ENCODE results near the gene NDUFA3. TPM values are rescaled to one million over a fixed set of nuclear protein-coding genes. Genes with fewer than 3 reads are reported as not detected.

Gene NDUFA3
- total and polyA plus RNA-seq, 2 of the 13 experiments (the other 11 are each of a cell fraction or from before 2014, with no cell fraction given), result 31.6 to 75.4 TPM

- FAIRE-seq (no peak), DNase-seq (ENCODE audit: low spot score) (no peak), ATAC-seq (no peak)
- Histone ChIP-seq H3K4me3 (replicated peaks in 1 of 3; ENCODE audit: insufficient read depth in 1 of 3, low read depth in 2 of 3, low read length in 3 of 3) (no peak overlapping the region), H3K9ac (ENCODE audit: insufficient read depth, low read depth, low read length) (no peak overlapping the region), H3K27me3 (ENCODE audit: control insufficient read depth in 1 of 2, insufficient read depth in 2 of 2, low read length in 2 of 2) (no peaks in the 10 kb centered on the region; a peak in 1 of 5 replicates), H3K79me2 (ENCODE audit: insufficient read depth, low read length) (peaks cover 13% of the 10 kb centered on the region), H3K27ac (ENCODE audit: extremely low read length, insufficient read depth, low read length) (no peak overlapping the region), H3K4me1 (ENCODE audit: insufficient read depth, low read length) (peaks cover 13% of the 10 kb centered on the region), H4K20me1 (ENCODE audit: insufficient read depth, low read length) (no peaks in the 10 kb centered on the region), H2AFZ (ENCODE audit: low read length) (no peak overlapping the region), H3K4me2 (ENCODE audit: low read depth, low read length) (no peak overlapping the region), H3K36me3 (replicated peaks in 1 of 2; ENCODE audit: control insufficient read depth in 1 of 2, insufficient read depth in 2 of 2, low read length in 2 of 2) (peaks cover 21 to 64% of the 10 kb centered on the region in 2 experiments), H3K9me3 (ENCODE audit: low read length) (no peaks in the 10 kb centered on the region)
- CTCF ChIA-PET (ENCODE audit: low intra/inter-chr PET ratio, low total read pairs), result no interaction called here
- TF ChIP-seq CHD4 (IDR thresholded peaks at IDR 0.05; ENCODE audit: borderline replicate concordance, low read length), result no peak
- peak; percentile 59 for TF ChIP-seq AGO2 (optimal IDR thresholded peaks at IDR 0.05; ENCODE audit: low read depth, low read length)
- TF ChIP-seq ZNF768 (CRISPR knock-in tag; IDR thresholded peaks at IDR 0.05), result peak; percentile 45; the same call in 1 of the 2 replicates
- no peak for TF ChIP-seq ZNF724P (CRISPR knock-in tag; IDR thresholded peaks at IDR 0.05; ENCODE audit: borderline replicate concordance)
- TF ChIP-seq POLR2AphosphoS5 (IDR thresholded peaks at IDR 0.05; ENCODE audit: low read depth, low read length), result peak; percentile 33; the same call in 1 of the 2 replicates
- TF ChIP-seq POLR2A (IDR thresholded peaks at IDR 0.05; ENCODE audit: insufficient read depth in 1 of 2, low read depth in 2 of 2, low read length in 2 of 2), result peak in 1 of 2 experiments; percentile 28; a peak in 1 of 4 replicates
- no peak for TF ChIP-seq ZUFSP (CRISPR knock-in tag; IDR thresholded peaks at IDR 0.05; ENCODE audit: borderline replicate concordance)
- no peak for TF ChIP-seq HDAC1 (CRISPR knock-in tag; IDR thresholded peaks at IDR 0.05)
- 97% methylated on average over 10 of the region's 11 CpGs for WGBS (ENCODE audit: low lambda C conversion rate)
- intact Hi-C loops (cut with micrococcal nuclease; ENCODE audit: unreplicated experiment) (no loop called here), in situ Hi-C loops (cut with HindIII; ENCODE audit: extremely low pct_ligation_motif_present, low pct_unique_long_range_greater_than_20kb) (no loop called here)
- no TSS peak for BruUV-seq (replicated peaks)
- POLR2A ChIA-PET, result interaction anchor here (0.9 to 2.1 kb wide), 2 partner anchors 20 to 34 kb away, joined by 3 to 10 read pairs; partner anchors contain the start of genes CNOT3 and TSEN34
These were observed 53.8 kb downstream of the NDUFA3 start for GRCh38 chr19:54156490-54156889.
